ENCODE measurements around the gene ASTN2.

DNA sequence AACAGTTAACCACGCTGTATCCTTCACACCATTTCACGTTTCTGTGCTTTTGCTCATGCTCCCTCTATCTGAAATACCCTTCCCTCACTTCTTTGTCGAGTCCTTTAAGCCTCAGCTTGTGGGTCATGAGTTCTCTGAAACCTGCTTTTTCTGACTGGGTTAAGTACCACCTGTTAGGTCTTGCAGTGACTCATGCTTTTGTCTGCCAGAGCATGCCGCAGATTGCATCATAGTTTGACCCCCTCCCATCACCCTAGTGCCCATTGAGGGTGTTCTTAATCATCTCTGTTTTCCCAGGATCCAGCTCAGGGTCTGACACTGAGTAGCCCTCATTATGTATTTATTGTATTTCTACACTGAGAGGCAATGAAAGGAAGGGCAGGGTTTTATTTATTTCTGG lies 190.2 kb downstream of the ASTN2 start:
- no peak for TF ChIP-seq GABPA (IDR thresholded peaks at IDR 0.05 in 1 of 2, conservative IDR thresholded peaks at IDR 0.05 in 1 of 2)
- TF ChIP-seq, protein P1, sequence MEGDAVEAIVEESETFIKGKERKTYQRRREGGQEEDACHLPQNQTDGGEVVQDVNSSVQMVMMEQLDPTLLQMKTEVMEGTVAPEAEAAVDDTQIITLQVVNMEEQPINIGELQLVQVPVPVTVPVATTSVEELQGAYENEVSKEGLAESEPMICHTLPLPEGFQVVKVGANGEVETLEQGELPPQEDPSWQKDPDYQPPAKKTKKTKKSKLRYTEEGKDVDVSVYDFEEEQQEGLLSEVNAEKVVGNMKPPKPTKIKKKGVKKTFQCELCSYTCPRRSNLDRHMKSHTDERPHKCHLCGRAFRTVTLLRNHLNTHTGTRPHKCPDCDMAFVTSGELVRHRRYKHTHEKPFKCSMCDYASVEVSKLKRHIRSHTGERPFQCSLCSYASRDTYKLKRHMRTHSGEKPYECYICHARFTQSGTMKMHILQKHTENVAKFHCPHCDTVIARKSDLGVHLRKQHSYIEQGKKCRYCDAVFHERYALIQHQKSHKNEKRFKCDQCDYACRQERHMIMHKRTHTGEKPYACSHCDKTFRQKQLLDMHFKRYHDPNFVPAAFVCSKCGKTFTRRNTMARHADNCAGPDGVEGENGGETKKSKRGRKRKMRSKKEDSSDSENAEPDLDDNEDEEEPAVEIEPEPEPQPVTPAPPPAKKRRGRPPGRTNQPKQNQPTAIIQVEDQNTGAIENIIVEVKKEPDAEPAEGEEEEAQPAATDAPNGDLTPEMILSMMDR (IDR thresholded peaks at IDR 0.05; ENCODE audit: low read depth, low read length, missing input control): no peak
- TF ChIP-seq, protein P2, sequence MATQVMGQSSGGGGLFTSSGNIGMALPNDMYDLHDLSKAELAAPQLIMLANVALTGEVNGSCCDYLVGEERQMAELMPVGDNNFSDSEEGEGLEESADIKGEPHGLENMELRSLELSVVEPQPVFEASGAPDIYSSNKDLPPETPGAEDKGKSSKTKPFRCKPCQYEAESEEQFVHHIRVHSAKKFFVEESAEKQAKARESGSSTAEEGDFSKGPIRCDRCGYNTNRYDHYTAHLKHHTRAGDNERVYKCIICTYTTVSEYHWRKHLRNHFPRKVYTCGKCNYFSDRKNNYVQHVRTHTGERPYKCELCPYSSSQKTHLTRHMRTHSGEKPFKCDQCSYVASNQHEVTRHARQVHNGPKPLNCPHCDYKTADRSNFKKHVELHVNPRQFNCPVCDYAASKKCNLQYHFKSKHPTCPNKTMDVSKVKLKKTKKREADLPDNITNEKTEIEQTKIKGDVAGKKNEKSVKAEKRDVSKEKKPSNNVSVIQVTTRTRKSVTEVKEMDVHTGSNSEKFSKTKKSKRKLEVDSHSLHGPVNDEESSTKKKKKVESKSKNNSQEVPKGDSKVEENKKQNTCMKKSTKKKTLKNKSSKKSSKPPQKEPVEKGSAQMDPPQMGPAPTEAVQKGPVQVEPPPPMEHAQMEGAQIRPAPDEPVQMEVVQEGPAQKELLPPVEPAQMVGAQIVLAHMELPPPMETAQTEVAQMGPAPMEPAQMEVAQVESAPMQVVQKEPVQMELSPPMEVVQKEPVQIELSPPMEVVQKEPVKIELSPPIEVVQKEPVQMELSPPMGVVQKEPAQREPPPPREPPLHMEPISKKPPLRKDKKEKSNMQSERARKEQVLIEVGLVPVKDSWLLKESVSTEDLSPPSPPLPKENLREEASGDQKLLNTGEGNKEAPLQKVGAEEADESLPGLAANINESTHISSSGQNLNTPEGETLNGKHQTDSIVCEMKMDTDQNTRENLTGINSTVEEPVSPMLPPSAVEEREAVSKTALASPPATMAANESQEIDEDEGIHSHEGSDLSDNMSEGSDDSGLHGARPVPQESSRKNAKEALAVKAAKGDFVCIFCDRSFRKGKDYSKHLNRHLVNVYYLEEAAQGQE (IDR thresholded peaks at IDR 0.05): no peak
- TF ChIP-seq EGR1 (IDR thresholded peaks at IDR 0.05; ENCODE audit: low read depth in 2 of 2): no peak
- TF ChIP-seq, protein P3, sequence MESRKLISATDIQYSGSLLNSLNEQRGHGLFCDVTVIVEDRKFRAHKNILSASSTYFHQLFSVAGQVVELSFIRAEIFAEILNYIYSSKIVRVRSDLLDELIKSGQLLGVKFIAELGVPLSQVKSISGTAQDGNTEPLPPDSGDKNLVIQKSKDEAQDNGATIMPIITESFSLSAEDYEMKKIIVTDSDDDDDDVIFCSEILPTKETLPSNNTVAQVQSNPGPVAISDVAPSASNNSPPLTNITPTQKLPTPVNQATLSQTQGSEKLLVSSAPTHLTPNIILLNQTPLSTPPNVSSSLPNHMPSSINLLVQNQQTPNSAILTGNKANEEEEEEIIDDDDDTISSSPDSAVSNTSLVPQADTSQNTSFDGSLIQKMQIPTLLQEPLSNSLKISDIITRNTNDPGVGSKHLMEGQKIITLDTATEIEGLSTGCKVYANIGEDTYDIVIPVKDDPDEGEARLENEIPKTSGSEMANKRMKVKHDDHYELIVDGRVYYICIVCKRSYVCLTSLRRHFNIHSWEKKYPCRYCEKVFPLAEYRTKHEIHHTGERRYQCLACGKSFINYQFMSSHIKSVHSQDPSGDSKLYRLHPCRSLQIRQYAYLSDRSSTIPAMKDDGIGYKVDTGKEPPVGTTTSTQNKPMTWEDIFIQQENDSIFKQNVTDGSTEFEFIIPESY (IDR thresholded peaks at IDR 0.05): no peak
- TF ChIP-seq TAF1 (conservative IDR thresholded peaks at IDR 0.05): no peak
- TF ChIP-seq, protein P4, sequence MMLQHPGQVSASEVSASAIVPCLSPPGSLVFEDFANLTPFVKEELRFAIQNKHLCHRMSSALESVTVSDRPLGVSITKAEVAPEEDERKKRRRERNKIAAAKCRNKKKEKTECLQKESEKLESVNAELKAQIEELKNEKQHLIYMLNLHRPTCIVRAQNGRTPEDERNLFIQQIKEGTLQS (IDR thresholded peaks at IDR 0.05): no peak
- TF ChIP-seq, protein P5, sequence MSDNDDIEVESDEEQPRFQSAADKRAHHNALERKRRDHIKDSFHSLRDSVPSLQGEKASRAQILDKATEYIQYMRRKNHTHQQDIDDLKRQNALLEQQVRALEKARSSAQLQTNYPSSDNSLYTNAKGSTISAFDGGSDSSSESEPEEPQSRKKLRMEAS (IDR thresholded peaks at IDR 0.05): no peak
- TF ChIP-seq RAD21 (IDR thresholded peaks at IDR 0.05): no peak
- TF ChIP-seq SP1 (IDR thresholded peaks at IDR 0.05): no peak

Measured in liver (tissue), 3 donors.